Suprapubic skin (tissue), 4 donors: ENCODE measurements around the gene CCDC110. TPM values are rescaled to one million over a fixed set of nuclear protein-coding genes. Genes with fewer than 3 reads are reported as not detected.

ENCODE experiments used
- DNase-seq, 2 donors: peaks; one replicate each; pipeline ENCODE4 v3.0.0-alpha.2; 2019; ENCODE audit warnings: low spot score in 2 of 2
- H3K27ac ChIP-seq: fragments of 200-600 bp; sonication (generic); one replicate; pipeline ENCODE4 v1.5.1; 2019
- H3K27me3 ChIP-seq: fragments of 200-600 bp; sonication (generic); one replicate; pipeline ENCODE4 v1.5.1; 2019
- H3K36me3 ChIP-seq: fragments of 200-600 bp; sonication (generic); one replicate; pipeline ENCODE4 v1.5.1; 2019
- H3K4me1 ChIP-seq: fragments of 200-600 bp; sonication (generic); one replicate; pipeline ENCODE4 v1.5.1; 2019
- H3K4me3 ChIP-seq: fragments of 200-600 bp; sonication (generic); one replicate; pipeline ENCODE4 v1.5.1; 2019; ENCODE audit warnings: mild to moderate bottlenecking
- H3K9me3 ChIP-seq: fragments of 200-600 bp; sonication (generic); one replicate; pipeline ENCODE4 v1.5.1; 2019
- CTCF ChIP-seq, 2 donors: fragments of 200-600 bp in 1 of 2; fragments of 450-650 bp in 1 of 2; sonication (generic) in 1 of 2; IDR thresholded peaks; one replicate each; pipeline ENCODE4 v1.5.1; 2016 to 2019; ENCODE audit warnings: antibody characterized with exemption in 2 of 2, mild to moderate bottlenecking in 1 of 2, moderate library complexity in 1 of 2
- EP300 ChIP-seq: sonication (generic); formaldehyde crosslinking; IDR thresholded peaks from one replicate; pipeline ENCODE4 v1.6.1; 2017; ENCODE audit warnings: antibody characterized with exemption
- POLR2A ChIP-seq, 2 donors: fragments of 450-650 bp; IDR thresholded peaks; one replicate each; pipeline ENCODE4 v1.6.1; 2017; ENCODE audit warnings: antibody characterized with exemption in 2 of 2, mild to moderate bottlenecking in 2 of 2, moderate library complexity in 2 of 2
- POLR2AphosphoS5 ChIP-seq, 3 donors: sonication (generic); formaldehyde crosslinking; IDR thresholded peaks; one replicate each; pipeline ENCODE4 v1.6.1; 2017; ENCODE audit warnings: antibody characterized with exemption in 3 of 3
- WGBS: methylation state at CpG from one replicate; pipeline ENCODE4 v1.1.5; 2018; 5-methylcytosine and 5-hydroxymethylcytosine counted together
- total RNA-seq, 4 donors: library from RNA; depleted of rRNA; stranded (reverse); fragments of >200 nt; gene quantifications; one replicate each; pipeline ENCODE4 v1.1.0, GENCODE V29; 2016

CCDC110 gene
- total RNA-seq, 4 donors from 2014 or later, result 0.60 to 1.5 (median 0.97) TPM; not detected in 1

DNA sequence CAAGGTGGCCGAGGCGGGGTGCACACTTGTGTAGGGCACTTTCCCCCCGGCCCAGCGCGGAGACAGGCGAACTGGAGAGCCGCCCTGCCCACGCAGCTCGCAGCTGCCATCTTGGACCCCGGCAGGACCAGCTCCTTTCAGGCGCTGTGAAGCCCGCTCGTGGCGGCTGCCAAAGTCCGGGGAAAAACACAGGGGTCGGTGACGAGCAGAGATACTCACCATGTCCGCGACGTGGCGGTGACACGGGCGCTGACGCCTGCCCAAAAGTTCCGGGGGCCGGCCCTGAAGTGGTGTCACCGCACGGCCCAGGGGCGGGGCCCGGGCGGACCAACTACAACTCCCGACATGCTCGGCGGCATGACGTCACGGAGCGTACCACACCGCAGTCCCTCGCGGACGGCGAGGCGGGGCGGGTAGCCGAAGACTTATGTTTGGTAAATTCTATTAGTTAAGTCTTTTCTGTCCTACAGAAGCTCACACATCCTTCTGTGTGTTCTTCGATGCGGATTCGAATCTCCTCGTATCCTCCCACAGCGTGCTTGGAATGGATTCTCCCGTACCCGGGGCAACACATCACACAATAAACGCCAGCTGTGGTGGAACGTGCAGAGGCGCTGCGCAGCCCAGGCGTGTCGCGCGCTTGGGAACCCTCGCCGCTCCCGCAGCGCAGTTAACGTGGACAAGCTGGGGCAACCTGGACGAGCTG, 45.7 kb downstream of the CCDC110 start, which contains the start of gene UFSP2:
Gene UFSP2, minus strand, starts transcription at position 318 of the 706 bp plus-strand sequence. Its CDS starts 96 bp downstream, at position 222.
- Histone ChIP-seq H3K4me3 (peak within 1 kb of the TSS; percentile 79), H3K27ac (peak within 1 kb of the TSS; percentile 96), H3K9me3 (no peaks in the 10 kb centered on the region), H3K4me1 (peaks cover 35% of the 10 kb centered on the region), H3K27me3 (no peaks in the 10 kb centered on the region), H3K36me3 (no peaks in the 10 kb centered on the region)
- DNase-seq, result peak; percentile 94 to 95
- TF ChIP-seq POLR2A (IDR thresholded peaks at IDR 0.05) (peak in 1 of 2 donors; percentile 79), EP300 (no peak), POLR2AphosphoS5 (IDR thresholded peaks at IDR 0.05) (peak; percentile 23 to 96 (median 93)), CTCF (IDR thresholded peaks at IDR 0.05) (no peak)
- WGBS, result under 1% methylated on average over 23 of the region's 66 CpGs

DNA sequence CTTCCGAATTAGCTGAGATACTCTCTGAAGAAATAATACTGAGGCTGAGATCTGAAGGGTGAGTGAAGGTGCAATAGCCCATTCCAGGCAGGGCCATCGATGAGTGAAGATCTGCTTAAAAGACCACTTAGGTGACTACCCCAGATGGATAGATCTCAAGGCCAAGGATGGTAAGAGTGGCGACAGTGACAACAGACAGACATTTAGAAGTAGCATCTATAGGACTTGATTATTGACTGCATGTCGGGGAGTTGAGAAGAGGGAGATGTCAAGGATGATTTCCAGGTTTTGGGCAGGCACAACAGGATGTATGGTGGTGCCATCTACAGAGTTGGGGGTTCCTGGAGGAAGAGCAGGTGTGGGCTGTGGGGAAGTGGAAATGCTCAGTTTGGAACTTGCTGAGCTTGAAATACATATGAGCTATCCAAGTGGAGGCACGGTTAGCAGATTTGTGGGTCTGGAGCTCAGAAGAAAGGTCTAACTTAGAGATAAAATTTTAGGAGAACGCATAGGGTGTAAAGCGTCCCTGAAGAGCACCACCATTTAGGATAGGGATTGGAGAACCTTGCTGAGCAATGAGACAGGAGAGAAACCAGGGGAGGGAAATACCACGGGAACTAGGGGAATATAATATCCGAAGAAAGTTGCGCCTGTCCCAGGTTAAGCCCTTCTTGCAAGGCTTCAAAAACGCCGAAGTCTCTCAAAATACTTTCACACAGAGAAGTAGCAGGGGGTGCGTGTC, 46.5 kb downstream of the CCDC110 start:
- no peak for TF ChIP-seq CTCF (IDR thresholded peaks at IDR 0.05)
- H3K4me1 ChIP-seq, result peaks cover 35% of the 10 kb centered on the region
- H3K27me3 ChIP-seq, result no peaks in the 10 kb centered on the region
- WGBS, result 14% methylated on average over 13 of the region's 13 CpGs
- peak overlapping the region; percentile 79 for H3K4me3 ChIP-seq
- no peak for DNase-seq
- no peaks in the 10 kb centered on the region for H3K9me3 ChIP-seq
- no peaks in the 10 kb centered on the region for H3K36me3 ChIP-seq
- H3K27ac ChIP-seq, result peak overlapping the region; percentile 96

DNA sequence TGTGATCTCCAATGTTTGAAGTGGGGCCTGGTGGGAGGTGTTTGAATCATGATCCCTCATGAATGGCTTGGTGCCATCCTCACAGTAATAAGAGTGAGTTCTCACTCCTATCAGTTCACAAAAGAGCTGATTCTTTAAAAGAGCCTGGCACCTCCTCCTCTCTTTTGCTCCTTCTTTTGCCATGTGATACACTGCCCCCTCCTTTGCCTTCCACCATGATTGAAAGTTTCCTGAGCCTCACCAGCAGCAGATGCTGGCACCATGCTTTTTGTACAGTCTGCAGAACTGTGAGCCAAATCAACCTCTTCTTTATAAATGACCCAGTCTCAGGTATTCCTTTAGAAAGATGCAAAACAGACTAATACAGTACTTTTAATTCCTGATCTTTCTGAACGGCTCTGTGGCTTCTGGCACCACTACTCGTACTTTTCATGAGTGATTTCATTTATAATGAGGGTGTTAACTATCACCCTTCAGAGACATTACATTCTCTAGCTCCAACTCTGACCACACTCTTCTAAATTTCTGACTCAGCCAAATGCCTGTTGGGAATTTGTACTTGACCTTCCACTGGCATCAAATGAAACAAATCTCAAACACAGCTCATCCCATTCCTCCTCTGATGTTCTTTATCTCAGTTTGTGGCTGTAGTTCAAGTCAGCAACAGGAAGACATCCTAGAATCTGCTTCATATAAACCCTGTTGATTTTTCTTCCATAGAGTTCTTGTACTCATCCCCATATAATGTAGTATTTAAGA, 50.0 kb downstream of the CCDC110 start:
- peaks cover 35% of the 10 kb centered on the region for H3K4me1 ChIP-seq
- 64% methylated on average over 2 of the region's 2 CpGs for WGBS
- H3K9me3 ChIP-seq, result no peaks in the 10 kb centered on the region
- H3K36me3 ChIP-seq, result peaks cover 24% of the 10 kb centered on the region
- no peak overlapping the region for H3K4me3 ChIP-seq
- TF ChIP-seq POLR2AphosphoS5 (IDR thresholded peaks at IDR 0.05) (no peak), EP300 (no peak), POLR2A (IDR thresholded peaks at IDR 0.05) (no peak), CTCF (IDR thresholded peaks at IDR 0.05) (no peak)
- H3K27ac ChIP-seq, result no peak overlapping the region
- no peak for DNase-seq
- no peaks in the 10 kb centered on the region for H3K27me3 ChIP-seq

GRCh38 chr4:185416955-185417354, 54.6 kb downstream of the CCDC110 start:
- no peaks in the 10 kb centered on the region for H3K9me3 ChIP-seq
- TF ChIP-seq POLR2A (IDR thresholded peaks at IDR 0.05), result no peak
- no peak for TF ChIP-seq CTCF (IDR thresholded peaks at IDR 0.05)
- no peak for TF ChIP-seq EP300
- no peak for TF ChIP-seq POLR2AphosphoS5 (IDR thresholded peaks at IDR 0.05)
- no peak overlapping the region for H3K27ac ChIP-seq
- peaks cover 54% of the 10 kb centered on the region for H3K36me3 ChIP-seq
- H3K27me3 ChIP-seq, result no peaks in the 10 kb centered on the region
- H3K4me3 ChIP-seq, result no peak overlapping the region
- H3K4me1 ChIP-seq, result peaks cover 8% of the 10 kb centered on the region
- DNase-seq, result no peak

- no peaks in the 10 kb centered on the region for H3K9me3 ChIP-seq
- TF ChIP-seq EP300, result no peak
- TF ChIP-seq POLR2A (IDR thresholded peaks at IDR 0.05), result no peak
- no peak for TF ChIP-seq CTCF (IDR thresholded peaks at IDR 0.05)
- no peak for TF ChIP-seq POLR2AphosphoS5 (IDR thresholded peaks at IDR 0.05)
- H3K27ac ChIP-seq, result no peak overlapping the region
- no peak overlapping the region for H3K4me3 ChIP-seq
- no peaks in the 10 kb centered on the region for H3K27me3 ChIP-seq
- no peak for DNase-seq
- H3K4me1 ChIP-seq, result no peaks in the 10 kb centered on the region
- 90% methylated on average over 5 of the region's 5 CpGs for WGBS
- peaks cover 53% of the 10 kb centered on the region for H3K36me3 ChIP-seq
These were observed 59.1 kb downstream of the CCDC110 start for GRCh38 chr4:185412412-185412811.
